HG03521 (cell line): ENCODE measurements around the gene RNF182.

Source experiments
- ATAC-seq: cut with Tn5 transposase; IDR thresholded peaks from one replicate; pipeline ENCODE4 v1.9.1; 2021; ENCODE audit warnings: mild to moderate bottlenecking, moderate library complexity; ENCODE audit not compliant: unreplicated experiment

Gene RNF182

GRCh38 chr6:14026831-14027539 is 102.2 kb downstream of the RNF182 start:
- ATAC-seq = no peak

GRCh38 chr6:14028631-14029030 is 103.9 kb downstream of the RNF182 start:
- no peak for ATAC-seq

GRCh38 chr6:14029605-14030004 is 104.9 kb downstream of the RNF182 start:
- no peak for ATAC-seq
